Tibial nerve (tissue), 4 donors: ENCODE data around the gene PTBP1.

Experiments
- EP300 ChIP-seq, 2 donors: sonication (generic); formaldehyde crosslinking; IDR thresholded peaks; one replicate each; pipeline ENCODE4 v1.6.1; 2017; ENCODE audit warnings: antibody characterized with exemption in 2 of 2, mild to moderate bottlenecking in 1 of 2
- POLR2A ChIP-seq, 2 donors: fragments of 450-650 bp; IDR thresholded peaks; one replicate each; pipeline ENCODE4 v1.6.1; 2017; ENCODE audit warnings: antibody characterized with exemption in 2 of 2, mild to moderate bottlenecking in 2 of 2, moderate library complexity in 2 of 2
- TF ChIP-seq, protein P1 (sequence below), 5 experiments: fragments of 200-600 bp in 3 of 5; fragments of 450-650 bp in 2 of 5; sonication (generic) in 3 of 5; IDR thresholded peaks; one replicate each; pipeline ENCODE4 v1.5.1; 2016 to 2019; ENCODE audit warnings: antibody characterized with exemption in 5 of 5, mild to moderate bottlenecking in 3 of 5, moderate library complexity in 2 of 5

DNA sequence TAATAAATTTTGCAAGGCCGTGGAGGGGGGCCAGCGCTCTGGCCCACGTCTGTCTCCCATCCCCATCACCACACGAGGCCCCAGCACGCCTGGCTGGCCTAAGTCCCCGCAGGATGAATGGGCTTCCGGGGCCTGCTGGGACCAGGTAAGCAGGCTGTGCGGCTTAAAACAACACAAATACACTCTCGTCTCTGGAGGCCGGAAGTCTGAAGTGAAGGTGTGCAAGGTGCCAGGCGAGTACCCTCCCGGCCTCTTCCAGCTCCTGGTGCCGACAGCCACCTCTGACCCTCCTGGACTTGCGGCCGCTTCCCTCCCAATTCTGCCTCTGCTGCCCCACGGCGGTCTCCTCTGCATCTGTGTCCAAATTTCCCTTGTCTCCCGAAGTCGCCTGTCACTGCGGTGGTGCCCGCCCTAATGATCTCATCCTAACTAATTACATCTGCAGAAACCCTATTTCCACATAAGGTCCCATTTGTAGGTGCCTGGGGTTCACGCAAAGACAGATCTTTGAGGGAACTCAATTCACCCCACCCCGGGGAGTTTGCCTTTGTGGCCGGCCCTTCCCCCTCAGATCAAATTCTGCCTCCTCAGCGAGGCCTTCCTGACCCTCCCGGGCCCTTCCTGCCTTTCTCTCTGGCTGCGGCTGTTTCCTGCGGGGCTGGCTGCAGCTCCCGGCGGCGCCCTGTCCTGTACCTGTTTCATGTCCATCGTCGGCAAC, 8.1 kb upstream of the PTBP1 start:
- TF ChIP-seq, protein P1, sequence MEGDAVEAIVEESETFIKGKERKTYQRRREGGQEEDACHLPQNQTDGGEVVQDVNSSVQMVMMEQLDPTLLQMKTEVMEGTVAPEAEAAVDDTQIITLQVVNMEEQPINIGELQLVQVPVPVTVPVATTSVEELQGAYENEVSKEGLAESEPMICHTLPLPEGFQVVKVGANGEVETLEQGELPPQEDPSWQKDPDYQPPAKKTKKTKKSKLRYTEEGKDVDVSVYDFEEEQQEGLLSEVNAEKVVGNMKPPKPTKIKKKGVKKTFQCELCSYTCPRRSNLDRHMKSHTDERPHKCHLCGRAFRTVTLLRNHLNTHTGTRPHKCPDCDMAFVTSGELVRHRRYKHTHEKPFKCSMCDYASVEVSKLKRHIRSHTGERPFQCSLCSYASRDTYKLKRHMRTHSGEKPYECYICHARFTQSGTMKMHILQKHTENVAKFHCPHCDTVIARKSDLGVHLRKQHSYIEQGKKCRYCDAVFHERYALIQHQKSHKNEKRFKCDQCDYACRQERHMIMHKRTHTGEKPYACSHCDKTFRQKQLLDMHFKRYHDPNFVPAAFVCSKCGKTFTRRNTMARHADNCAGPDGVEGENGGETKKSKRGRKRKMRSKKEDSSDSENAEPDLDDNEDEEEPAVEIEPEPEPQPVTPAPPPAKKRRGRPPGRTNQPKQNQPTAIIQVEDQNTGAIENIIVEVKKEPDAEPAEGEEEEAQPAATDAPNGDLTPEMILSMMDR (IDR thresholded peaks at IDR 0.05): no peak
- TF ChIP-seq POLR2A (IDR thresholded peaks at IDR 0.05) (no peak), EP300 (IDR thresholded peaks at IDR 0.05) (no peak)
